AG04450 (cell line): ENCODE measurements around the gene MAP3K13. TPM values are rescaled to one million over a fixed set of nuclear protein-coding genes. Genes with fewer than 3 reads are reported as not detected.
"Not testable (repeated sequence)": the region's sequence is repeated elsewhere in the genome, so short reads cannot be mapped to it uniquely, and the experiment has no call there.

ENCODE experiments used
- CTCF ChIA-PET: fragments of 300-600, 350-600 bp; formaldehyde crosslinking; extraction: SDS; loops from one replicate; lab custom pipeline; 2022; ENCODE audit warnings: antibody characterized with exemption, inconsistent platforms; lab: Charles Lee
- POLR2A ChIA-PET: fragments of 350-600 bp; formaldehyde crosslinking; extraction: SDS; loops from one replicate; lab custom pipeline; 2021; ENCODE audit warnings: antibody characterized with exemption, inconsistent platforms; lab: Yijun Ruan, JAX
- DNase-seq: peaks from one replicate; pipeline ENCODE4 v3.0.0-alpha.2; 2011; ENCODE audit warnings: low read depth, low spot score
- H3K27ac ChIP-seq: one replicate; pipeline ENCODE4 v1.5.1; 2012; ENCODE audit warnings: low read depth, low read length, control low read depth
- H3K27me3 ChIP-seq: one replicate; pipeline ENCODE4 v1.6.0; 2012; ENCODE audit warnings: low read length; ENCODE audit not compliant: control insufficient read depth, insufficient read depth
- H3K4me3 ChIP-seq: 2 replicates; pipeline ENCODE4 v1.5.1; 2011; ENCODE audit warnings: mild to moderate bottlenecking, low read depth, low read length, control low read depth
- H3K9me3 ChIP-seq: 2 replicates; pipeline ENCODE4 v1.5.1; 2012; ENCODE audit warnings: low read length; ENCODE audit not compliant: control insufficient read depth, insufficient read depth
- polyA plus RNA-seq: library from polyadenylated mRNA; depleted of rRNA; stranded (reverse); fragments of >200 nt; gene quantifications from 2 replicates; pipeline ENCODE4 v1.2.3, GENCODE V29; 2011
- TF ChIP-seq, protein P1 (sequence below): IDR thresholded peaks from 2 replicates; pipeline ENCODE4 v1.5.1; 2011; ENCODE audit warnings: low read depth, low read length, control low read depth, inconsistent platforms

Gene MAP3K13
- polyA plus RNA-seq, 1 experiment, result 20.9 TPM

DNA sequence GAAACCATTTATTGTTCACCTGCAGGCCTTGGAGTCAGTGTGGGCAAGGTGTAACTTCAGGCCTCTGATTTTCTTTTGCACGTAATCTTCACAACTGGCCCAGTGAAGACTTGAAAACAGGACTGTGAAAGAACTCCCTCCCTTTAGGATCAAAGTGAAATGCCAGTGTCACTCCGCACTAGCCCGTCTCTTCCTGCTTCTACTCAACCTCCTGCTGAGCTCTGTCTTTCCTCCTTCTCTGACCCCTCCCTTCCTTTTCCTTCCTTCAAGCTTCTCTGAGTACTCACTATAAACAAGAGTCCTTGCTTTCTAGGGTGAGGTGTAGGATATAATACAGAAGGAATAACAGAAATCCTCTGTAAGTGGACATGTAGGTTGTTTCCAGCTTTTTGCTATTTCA lies 107.4 kb downstream of the MAP3K13 start:
- Histone ChIP-seq H3K4me3 (no peak overlapping the region), H3K9me3 (no peaks in the 10 kb centered on the region), H3K27me3 (no peaks in the 10 kb centered on the region), H3K27ac (no peak overlapping the region)
- TF ChIP-seq, protein P1, sequence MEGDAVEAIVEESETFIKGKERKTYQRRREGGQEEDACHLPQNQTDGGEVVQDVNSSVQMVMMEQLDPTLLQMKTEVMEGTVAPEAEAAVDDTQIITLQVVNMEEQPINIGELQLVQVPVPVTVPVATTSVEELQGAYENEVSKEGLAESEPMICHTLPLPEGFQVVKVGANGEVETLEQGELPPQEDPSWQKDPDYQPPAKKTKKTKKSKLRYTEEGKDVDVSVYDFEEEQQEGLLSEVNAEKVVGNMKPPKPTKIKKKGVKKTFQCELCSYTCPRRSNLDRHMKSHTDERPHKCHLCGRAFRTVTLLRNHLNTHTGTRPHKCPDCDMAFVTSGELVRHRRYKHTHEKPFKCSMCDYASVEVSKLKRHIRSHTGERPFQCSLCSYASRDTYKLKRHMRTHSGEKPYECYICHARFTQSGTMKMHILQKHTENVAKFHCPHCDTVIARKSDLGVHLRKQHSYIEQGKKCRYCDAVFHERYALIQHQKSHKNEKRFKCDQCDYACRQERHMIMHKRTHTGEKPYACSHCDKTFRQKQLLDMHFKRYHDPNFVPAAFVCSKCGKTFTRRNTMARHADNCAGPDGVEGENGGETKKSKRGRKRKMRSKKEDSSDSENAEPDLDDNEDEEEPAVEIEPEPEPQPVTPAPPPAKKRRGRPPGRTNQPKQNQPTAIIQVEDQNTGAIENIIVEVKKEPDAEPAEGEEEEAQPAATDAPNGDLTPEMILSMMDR, result no peak
- CTCF ChIA-PET, result interaction anchor here (1.1 to 1.8 kb wide), 2 partner anchors 9 to 10 kb away, joined by 5 to 10 read pairs; no protein-coding TSS in a partner anchor
- POLR2A ChIA-PET, result no interaction called here
- no peak for DNase-seq

DNA sequence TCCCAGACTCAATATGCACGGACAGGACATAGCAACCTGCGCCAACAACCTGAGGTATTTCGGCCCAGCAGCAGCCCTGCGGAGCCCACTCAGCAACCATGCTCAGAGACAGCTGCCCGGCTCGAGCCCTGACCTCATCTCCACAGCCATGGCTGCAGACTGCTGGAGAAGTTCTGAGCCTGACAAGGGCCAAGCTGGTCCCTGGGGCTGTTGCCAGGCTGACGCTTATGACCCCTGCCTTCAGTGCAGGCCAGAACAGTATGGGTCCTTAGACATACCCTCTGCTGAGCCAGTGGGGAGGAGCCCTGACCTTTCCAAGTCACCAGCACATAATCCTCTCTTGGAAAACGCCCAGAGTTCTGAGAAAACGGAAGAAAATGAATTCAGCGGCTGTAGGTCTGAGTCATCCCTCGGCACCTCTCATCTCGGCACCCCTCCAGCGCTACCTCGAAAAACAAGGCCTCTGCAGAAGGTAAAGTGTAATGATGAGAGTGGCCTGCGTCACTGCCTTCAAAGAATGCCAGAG lies 110.4 kb downstream of the MAP3K13 start:
- ChIA-PET CTCF (no interaction called here), POLR2A (no interaction called here)
- no peak overlapping the region for H3K4me3 ChIP-seq
- H3K27ac ChIP-seq, result no peak overlapping the region
- no peaks in the 10 kb centered on the region for H3K9me3 ChIP-seq
- no peaks in the 10 kb centered on the region for H3K27me3 ChIP-seq
- TF ChIP-seq, protein P1, result no peak
- DNase-seq, result no peak

DNA sequence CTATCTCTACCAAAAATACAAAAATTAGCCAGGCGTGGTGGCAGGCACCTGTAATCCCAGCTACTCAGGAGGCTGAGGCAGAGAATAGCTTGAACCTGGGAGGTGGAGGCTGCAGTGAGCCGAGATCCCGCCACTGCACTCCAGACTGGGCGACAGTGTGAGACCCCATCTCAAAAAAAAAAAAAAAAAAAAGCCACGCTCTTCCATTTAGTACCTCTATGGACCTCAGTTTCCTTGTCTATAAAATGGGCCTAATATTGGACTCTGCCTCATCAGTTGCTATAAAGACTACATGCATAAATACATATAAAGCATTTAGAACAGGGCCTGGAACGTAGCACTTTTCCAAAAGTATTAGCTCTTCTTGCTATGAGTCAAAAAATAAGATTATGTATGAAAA lies 112.0 kb downstream of the MAP3K13 start:
- DNase-seq, POLR2A ChIA-PET, H3K27me3 ChIP-seq, H3K9me3 ChIP-seq, H3K27ac ChIP-seq, H3K4me3 ChIP-seq: not testable (repeated sequence)
- CTCF ChIA-PET, result interaction anchor here (0.8 kb wide), 1 partner anchor 84 kb away, joined by 4 read pairs; no protein-coding TSS in a partner anchor

DNA sequence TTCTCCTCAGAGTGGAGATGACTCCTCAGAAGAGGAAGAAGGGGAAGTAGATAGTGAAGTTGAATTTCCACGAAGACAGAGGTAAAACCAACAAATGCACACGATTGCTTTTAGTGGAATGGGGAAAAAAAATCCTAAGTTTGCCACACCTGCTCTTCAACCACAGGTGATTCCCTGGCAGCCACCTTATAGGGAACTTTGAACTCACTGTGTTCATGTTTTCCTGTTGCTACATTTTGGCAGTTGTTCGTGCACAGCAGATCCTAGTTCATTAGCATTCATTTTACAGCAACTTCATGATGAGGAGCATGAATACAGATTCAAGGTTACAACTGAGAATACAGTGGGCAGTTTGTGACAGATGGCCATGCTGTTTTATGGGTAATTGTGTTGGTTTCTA lies 114.4 kb downstream of the MAP3K13 start:
- Histone ChIP-seq H3K27me3 (no peaks in the 10 kb centered on the region), H3K9me3 (no peaks in the 10 kb centered on the region), H3K27ac (no peak overlapping the region), H3K4me3 (no peak overlapping the region)
- DNase-seq, result no peak
- ChIA-PET CTCF (no interaction called here), POLR2A (no interaction called here)
- TF ChIP-seq, protein P1, result no peak

DNA sequence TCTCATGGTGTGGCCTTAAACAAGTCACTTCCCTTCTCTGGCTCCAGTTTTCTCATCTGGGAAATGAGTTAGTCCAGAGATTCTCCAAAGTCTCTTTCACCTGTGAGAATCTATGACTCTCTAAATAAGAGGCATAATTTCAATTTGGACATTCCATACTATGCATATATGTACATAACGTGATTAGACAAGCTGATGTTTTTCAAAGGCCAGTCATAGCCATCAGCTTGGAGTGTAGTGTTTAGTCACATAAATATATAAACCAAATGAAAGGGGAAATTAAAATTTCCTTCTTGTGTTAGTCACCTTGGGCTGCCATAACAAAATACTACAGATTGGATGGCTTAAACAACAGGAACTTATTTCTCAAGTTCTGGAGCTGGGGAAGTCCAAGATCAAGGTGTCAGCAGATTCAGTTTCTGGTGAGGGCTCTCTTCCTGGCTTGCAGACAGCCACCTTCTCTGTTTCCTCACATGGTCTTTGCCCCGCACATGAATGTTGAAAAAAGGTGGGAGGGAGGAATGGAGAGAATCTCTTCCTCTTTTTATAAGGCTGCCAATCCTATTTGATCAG lies 116.5 kb downstream of the MAP3K13 start:
- no peak overlapping the region for H3K4me3 ChIP-seq
- no peaks in the 10 kb centered on the region for H3K9me3 ChIP-seq
- DNase-seq, result no peak
- H3K27me3 ChIP-seq, result no peaks in the 10 kb centered on the region
- no peak overlapping the region for H3K27ac ChIP-seq
- TF ChIP-seq, protein P1, result no peak
- ChIA-PET CTCF (interaction anchor here (0.8 to 1.6 kb wide), 2 partner anchors 79 to 96 kb away, joined by 4 to 6 read pairs; no protein-coding TSS in a partner anchor), POLR2A (no interaction called here)
